Renal cortex interstitium (tissue), 15 donors: Measurements from ENCODE around the gene PER3. TPM values are rescaled to one million over a fixed set of nuclear protein-coding genes. Genes with fewer than 3 reads are reported as not detected.

Experiments used
- DNase-seq, 11 donors: peaks; one replicate each; pipeline ENCODE4 v3.0.0-alpha.2; 2013; ENCODE audit warnings: low read depth in 9 of 11, low spot score in 4 of 11; ENCODE audit errors: extremely low read depth in 1 of 11
- long read RNA-seq, 16 experiments: transcript quantifications; one replicate each; lab custom pipeline, GENCODE V29; 2026
- polyA plus RNA-seq, 3 donors: library from polyadenylated mRNA; unstranded; fragments of 120-200 nt; gene quantifications; one replicate each; pipeline ENCODE4 v1.2.1, GENCODE V29; 2013; ENCODE audit not compliant: insufficient read length in 3 of 3

The PER3 gene
- 10 to 100 TPM; 11.0 to 13.0 (median 12.4) TPM for polyA plus RNA-seq
- long read RNA-seq, donor 1, result 0 reads
- long read RNA-seq, donor 2, partial matches to known transcripts, result 0 of 1 reads
- long read RNA-seq, donor 2, other reads (novel, unspliced or antisense), result 0 of 1 reads
- long read RNA-seq, donor 3, result 0 reads
- long read RNA-seq, donor 4, result 0 reads
- long read RNA-seq, donor 5, result 0 reads
- long read RNA-seq, donor 6, result 0 reads
- long read RNA-seq, donor 7, result 0 reads
- long read RNA-seq, donor 8, partial matches to known transcripts, result 0 of 3 reads
- long read RNA-seq, donor 8, other reads (novel, unspliced or antisense), result 0 of 3 reads
- long read RNA-seq, donor 9, result 0 reads
- long read RNA-seq, donor 10, partial matches to known transcripts, result 0 of 1 reads
- long read RNA-seq, donor 10, other reads (novel, unspliced or antisense), result 0 of 1 reads
- long read RNA-seq, donor 11, result 0 reads
- long read RNA-seq, donor 12, partial matches to known transcripts, result 0 of 1 reads
- long read RNA-seq, donor 12, other reads (novel, unspliced or antisense), result 0 of 1 reads
- long read RNA-seq, donor 13, result 0 reads
- long read RNA-seq, donor 14, partial matches to known transcripts, result 0 of 1 reads
- long read RNA-seq, donor 14, other reads (novel, unspliced or antisense), result 0 of 1 reads
- long read RNA-seq, donor 15, result 0 reads
- long read RNA-seq, donor 16, partial matches to known transcripts, result 0 of 3 reads
- long read RNA-seq, donor 16, other reads (novel, unspliced or antisense), result 0 of 3 reads

DNA sequence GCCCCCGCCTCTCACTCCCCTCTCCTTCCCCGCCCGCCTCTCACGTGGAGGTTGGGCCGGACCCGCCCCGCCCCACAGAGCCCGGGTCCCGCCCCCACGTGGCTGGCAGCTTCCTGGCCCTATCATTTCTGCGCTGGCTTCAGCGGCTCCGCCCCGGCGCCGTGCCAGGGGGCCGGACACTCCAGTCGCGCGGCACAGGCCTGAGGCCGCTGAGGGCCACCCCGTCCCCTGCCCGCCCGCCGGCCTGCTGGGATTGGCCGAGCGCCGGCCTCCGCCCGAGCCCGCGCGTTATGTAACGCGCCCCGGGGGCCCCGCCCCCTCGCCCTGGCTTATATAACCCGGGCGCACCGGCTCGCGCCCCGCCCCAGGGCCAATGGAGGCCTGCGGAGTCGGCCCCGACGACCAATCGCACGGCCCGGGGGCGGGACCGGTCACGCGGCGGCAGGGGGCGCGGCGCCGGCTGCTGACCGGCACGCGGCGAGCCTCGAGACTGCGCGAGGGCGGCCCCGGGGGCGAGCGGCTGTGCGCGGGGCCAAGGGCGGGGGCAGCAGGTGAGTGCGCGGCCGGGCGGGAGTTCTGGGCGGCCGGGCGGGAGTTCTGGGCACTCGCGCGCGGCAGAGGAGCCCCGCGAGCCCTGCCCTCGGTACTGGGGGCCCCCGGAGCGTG lies at the start of gene PER3:
Gene PER3 (plus strand): TSS at position 466 of the 666 bp plus-strand sequence. CDS start 587 bp downstream, outside the sequence.
- peak; percentile 84 to 96 (median 93) for DNase-seq

DNA sequence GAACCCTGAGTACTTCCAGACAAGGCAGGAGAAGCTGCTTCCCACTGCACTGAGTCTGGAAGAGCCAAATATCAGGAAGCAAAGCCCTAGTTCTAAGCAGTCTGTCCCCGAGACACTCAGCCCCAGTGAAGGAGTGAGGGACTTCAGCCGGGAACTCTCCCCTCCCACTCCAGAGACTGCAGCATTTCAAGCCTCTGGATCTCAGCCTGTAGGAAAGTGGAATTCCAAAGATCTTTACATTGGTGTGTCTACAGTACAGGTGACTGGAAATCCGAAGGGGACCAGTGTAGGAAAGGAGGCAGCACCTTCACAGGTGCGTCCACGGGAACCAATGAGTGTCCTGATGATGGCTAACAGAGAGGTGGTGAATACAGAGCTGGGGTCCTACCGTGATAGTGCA lies 46.0 kb upstream of the PER3 start:
- no peak for DNase-seq

DNA sequence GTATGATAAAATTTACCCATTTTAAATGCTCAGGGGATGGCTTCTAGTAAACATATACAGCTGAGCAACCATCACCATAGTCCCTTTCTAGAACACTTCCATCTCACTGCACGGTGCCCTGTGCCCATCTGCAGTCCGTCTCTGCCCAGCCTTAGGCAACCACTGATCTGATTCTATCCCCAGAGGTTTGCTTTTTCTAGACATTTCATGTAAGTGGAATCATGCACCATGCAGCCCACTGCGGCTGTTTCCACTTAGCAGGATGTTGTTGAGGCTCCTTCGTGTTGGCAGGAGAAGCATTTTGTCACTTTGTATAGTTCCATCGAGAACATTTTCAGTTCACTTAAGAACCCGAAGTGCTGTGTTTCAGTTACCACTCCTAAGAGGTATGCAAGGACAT lies 40.7 kb upstream of the PER3 start:
- DNase-seq, result no peak

DNA sequence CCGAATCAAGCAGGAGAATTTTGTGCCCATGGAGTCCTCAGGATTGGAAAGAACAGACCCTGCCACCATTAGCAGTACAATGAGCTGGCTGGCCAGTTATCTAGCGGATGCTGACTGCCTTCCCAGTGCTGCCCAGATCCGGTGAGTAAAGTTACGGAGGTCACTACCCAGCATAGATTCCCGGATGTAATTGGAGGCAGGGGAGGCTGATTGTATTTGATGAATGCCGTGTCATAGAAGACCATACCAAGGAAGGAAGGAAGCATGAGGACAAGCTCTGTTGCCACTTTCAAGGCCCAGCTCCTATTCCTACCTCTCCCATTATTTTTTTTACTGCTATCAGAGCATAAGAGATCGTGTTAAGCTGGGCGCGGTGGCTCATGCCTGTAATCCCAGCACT lies 39.2 kb upstream of the PER3 start:
- no peak for DNase-seq

DNA sequence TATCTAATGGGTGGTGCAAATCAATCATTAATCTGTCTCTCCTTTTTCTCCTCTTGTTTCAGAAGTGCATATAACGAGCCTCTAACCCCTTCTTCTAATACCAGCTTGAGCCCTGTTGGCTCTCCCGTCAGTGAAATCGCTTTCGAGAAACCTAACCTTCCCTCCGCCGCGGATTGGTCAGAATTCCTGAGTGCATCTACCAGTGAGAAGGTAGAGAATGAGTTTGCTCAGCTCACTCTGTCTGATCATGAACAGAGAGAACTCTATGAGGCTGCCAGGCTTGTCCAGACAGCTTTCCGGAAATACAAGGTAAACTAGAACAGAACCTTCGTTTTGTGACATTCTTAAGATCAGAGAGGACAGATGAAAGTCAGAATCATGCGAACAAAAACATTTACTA lies 38.3 kb upstream of the PER3 start:
- no peak for DNase-seq

DNA sequence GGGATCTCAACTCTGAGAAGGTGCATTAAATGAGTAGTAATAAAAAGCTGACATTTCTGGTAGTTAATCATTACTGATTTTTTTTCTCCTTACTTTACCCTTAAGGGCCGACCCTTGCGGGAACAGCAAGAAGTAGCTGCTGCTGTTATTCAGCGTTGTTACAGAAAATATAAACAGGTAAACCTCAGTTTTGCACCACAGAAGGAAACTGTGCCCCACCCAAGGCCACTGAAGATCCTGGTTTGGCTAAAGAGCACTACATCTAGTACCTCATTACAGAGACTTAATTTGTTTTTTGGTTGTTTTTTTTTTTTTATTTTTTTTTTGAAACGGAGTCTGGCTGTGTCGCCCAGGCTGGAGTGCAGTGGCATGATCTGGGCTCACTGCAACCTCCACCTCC lies 36.5 kb upstream of the PER3 start:
- DNase-seq, result no peak

DNA sequence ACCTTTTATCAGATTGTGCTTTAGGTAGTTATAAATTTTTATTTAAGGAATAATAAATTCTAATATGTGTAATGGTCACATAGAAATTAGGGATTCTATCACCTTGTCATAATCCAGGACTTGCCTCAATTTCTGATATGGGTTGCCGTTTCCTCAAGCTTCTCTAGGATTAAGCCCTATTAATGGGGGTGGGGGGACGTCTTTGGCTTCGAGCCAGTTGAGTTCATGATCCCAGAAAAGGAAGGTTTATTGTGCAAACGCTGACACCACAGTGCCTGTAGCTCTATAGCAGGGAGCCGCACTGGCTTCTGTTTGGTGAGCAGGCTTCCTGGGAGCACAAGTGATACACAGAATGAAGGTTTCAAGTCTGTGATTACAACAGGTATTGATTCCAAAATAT lies 35.0 kb upstream of the PER3 start:
- no peak for DNase-seq

DNA sequence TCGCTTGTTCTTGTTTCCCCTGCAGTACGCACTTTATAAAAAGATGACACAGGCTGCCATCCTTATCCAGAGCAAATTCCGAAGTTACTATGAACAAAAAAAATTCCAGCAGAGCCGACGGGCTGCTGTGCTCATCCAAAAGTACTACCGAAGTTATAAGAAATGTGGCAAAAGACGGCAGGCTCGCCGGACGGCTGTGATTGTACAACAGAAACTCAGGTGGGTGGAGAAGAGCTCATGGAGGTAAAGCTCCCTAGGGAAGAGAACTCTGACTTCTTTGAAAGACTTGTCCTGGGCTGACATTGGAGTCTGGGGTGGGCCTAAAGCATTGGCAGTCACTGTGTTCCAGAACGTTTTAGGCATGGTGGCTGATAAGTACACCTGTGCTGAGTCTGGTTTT lies 32.9 kb upstream of the PER3 start:
- DNase-seq, result no peak

DNA sequence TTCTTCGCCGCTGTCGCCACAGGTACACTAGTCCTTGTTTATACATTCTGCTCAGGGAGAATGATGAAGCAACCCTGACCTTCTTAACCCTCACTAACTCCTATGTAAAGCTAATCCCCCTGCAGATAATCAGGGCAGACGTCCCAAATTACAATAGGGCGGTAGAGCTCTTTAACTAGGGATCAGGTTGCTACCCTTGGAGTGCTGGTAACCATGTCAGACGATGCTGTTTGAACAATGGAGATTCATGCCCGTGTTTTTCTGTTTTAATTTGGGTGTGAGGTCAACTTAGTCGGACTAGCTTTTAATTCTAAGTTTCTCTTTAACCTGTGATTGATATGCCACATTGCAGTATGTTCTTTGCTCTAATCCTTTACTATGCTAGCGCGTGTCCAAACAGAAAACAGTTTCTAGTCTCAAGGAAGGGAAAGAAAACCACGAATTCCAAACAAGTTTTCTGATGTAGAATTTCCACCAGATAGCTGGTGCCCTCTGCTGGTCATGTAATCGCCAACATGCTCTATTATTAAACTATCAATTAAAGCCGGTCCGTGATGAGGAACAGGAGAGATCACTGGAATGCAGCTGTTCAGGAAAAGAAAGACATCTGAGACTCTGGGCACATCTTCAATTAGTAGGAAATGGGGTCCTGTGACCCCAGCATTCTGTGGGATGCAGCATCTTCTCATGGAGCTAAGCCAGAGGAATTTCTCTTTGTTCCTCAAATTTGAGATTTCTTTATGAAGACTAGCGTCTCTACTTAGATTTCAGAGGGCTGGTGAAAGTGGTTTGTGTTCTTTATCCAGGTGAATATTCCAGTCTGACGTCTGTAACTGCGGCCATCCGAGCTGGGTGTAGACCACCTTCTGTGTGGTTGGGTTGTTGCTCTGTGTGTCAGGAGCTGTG lies 31.3 kb upstream of the PER3 start:
- DNase-seq, result peak; percentile 20 to 86 (median 75)

DNA sequence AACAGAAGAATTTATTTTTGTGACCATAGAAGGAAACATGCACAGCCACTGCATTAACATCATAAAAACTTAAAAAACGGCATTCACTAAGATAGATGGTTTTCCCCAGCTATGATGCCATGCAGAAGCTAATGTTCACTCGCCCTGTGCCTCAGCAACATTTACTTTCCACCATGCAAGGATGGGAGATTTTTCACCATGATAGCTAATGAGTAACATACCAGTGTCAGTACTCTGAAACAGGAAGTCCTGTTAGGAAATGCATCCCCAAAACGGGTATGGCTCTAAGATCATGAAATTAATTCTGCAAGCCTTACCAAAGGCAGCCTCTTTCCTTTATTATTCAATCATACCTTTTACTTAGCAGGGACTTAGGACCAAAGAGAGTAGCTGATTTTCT lies 30.4 kb upstream of the PER3 start:
- DNase-seq, result no peak

DNA sequence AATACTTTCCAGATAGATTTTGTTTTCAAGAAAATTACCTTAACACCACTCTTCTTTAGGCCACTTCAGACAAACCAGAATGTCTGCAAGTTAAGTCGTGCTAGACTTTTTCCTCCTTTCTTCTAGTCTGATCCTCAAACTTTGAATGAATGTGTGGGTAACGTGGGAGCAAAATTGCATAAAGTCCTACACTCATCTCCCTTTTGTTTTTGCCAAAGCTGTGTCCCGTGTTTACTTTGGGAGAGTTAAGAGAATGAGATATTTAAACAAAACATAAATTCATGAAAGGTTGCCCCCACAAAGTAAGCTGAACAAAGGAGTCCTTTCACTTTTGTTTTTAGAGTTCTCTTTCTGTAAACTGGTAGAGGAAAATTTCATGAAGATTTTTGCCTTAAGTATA lies 29.9 kb upstream of the PER3 start:
- DNase-seq, result no peak

DNA sequence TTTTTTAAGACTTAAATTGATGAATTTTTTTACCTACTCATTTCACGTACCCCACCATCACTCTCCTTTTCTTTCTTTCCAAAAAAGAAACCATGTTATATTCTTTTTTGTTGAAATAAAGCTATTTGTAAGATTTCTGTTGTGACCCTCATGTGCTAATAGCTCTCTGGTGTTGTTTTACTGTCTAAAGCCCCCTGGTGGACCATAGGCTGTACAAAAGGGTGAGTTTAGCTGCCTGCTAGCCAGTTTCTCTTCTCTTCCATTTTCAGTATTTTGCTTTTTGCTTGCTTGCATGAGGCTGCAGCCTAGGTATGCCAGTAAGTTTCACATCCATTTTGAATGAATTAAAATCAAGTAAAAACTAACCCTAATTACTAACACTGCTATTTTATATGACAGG lies 28.6 kb upstream of the PER3 start:
- peak in 2 of 11 donors; percentile 17 to 21 for DNase-seq

DNA sequence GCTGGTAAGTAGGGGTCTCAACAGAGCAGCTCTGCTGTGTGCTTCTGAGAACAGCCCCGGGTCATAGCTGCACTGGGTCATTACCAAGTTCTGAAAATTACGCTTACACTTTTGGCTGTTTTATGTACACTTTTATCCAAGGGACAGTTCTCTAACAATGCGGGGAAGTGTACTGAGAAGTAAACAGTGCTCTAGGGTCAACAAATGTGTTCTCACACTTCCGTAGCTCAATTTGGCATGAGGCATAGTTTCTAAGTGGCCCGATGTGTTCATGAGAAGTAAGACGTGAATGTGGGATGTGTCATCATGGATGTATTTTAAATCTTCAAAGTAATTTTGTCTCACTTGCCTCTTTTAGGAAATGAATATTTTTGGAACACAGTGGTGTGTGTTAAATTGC lies 23.8 kb upstream of the PER3 start:
- DNase-seq, result no peak

DNA sequence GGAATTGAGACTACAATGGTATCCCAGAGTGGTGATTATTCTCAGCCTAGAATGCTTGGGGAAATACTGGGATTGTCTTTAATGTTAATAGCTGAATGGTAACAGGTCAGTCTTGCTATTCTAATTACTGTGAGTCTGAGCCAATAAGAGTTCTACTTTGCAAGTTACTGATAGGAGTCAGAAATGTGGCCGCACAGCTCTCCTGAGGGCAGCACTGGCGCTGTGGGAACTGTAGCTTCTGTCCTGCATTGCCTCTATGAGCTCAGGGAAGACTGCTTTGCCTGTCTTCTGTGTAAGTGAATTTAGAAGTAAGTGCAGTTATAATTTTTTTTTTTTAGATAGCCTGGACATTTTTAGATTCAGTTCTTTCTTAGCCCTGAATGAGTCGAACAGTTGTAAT lies 23.0 kb upstream of the PER3 start:
- no peak for DNase-seq

DNA sequence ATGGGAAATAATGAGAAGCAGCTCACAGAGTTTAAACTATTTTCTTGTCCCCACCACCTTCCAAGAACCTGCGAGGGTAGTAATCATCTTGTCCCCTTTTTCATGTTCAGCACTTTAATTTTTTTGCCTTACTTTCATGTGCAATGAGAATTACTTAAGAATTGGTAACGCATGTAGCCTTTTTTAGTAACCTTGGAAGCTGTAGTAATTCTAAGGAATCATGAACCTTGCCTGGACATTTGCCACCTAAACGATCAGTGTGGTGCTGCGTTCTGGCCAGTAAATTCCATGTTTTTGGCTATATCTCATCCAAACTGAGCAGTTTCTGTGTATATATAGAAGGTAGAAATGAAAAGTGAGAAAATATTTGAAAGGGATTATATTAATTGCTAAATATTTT lies 16.9 kb upstream of the PER3 start:
- DNase-seq, result no peak

DNA sequence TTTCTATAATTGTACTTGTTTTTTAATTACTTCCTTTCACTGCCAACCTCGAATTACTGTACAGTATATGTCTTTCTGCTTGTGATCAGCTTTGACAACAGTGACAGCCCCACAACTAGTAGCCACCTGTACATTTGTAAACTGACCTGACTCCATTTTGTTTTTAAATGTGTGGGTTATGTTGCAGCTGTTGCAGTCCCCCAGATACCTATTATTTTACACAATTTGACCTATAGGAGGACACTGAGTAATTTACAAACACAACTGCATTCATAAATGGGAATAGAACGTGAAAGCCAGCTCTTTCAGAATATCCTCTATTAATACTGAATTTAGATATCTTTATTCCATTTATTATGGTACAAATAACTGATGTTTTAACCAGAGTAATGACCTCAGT lies 15.5 kb upstream of the PER3 start:
- no peak for DNase-seq

DNA sequence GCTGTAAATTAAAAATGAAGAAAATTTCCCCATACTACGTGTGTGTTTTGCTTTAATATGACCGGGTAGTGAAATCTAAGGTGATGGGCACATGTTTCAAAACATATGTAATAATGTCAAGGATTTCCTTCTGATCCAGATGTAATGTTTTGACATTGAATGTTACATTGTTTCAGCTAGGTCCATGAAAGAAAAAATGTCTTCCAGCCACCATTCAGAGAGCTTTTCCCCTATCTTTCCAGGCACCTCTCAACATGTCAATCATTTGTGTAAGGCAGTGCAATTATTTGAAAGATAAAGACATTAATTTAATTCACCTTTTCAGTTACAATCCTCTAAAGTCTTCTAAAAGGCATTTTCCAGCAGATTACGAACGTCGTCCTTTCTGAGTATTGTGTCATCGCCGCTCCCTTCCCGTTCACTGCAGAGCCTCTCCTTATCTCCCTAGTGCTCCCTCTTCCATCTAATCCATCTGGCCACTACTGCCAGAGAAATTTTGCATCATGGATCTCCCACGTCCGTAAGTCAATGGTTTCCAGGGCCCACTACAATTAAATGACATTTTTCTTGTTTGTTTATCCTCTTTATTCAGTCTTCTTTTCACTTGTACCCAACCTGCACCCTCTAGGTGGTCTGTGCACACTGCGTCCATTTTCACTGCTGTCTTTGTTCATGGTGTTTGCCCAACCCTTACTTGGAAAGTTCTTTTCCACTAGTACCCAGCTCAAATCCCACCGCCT lies 14.2 kb upstream of the PER3 start:
- no peak for DNase-seq

DNA sequence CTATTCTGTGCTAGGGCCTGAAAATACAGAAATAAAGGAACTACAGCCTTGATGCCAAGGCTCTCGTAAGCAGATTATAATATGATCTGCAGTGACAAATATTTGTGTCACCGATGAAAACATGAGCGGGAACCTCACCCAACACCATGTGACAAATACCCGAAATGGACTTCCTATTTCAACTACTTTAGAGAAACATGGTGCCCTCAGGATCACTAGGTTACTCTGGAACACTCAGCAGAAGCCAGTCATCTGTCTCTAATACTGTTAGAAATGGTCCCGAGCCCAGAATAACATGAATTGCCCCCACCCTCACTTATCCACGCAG lies 13.5 kb upstream of the PER3 start:
- no peak for DNase-seq
